Stomach (tissue), 4 donors: ENCODE data around the gene EDNRB.

Experiments
- CTCF ChIP-seq, 7 experiments: fragments of 450-650 bp in 4 of 7; fragments of 200-600 bp in 3 of 7; sonication (generic) in 3 of 7; IDR thresholded peaks; one replicate each; pipeline ENCODE4 v1.5.1; 2016 to 2019; ENCODE audit warnings: antibody characterized with exemption in 7 of 7, control low read depth in 2 of 7, mild to moderate bottlenecking in 1 of 7
- EP300 ChIP-seq: sonication (generic); formaldehyde crosslinking; IDR thresholded peaks from one replicate; pipeline ENCODE4 v1.6.1; 2017; ENCODE audit warnings: antibody characterized with exemption

GRCh38 chr13:77918391-77919245, at the start of gene EDNRB:
- no peak for TF ChIP-seq EP300
- peak in 1 of 7 experiments; percentile 9 for TF ChIP-seq CTCF (IDR thresholded peaks at IDR 0.05)
